ENCODE measurements around the gene GSTO1.

DNA sequence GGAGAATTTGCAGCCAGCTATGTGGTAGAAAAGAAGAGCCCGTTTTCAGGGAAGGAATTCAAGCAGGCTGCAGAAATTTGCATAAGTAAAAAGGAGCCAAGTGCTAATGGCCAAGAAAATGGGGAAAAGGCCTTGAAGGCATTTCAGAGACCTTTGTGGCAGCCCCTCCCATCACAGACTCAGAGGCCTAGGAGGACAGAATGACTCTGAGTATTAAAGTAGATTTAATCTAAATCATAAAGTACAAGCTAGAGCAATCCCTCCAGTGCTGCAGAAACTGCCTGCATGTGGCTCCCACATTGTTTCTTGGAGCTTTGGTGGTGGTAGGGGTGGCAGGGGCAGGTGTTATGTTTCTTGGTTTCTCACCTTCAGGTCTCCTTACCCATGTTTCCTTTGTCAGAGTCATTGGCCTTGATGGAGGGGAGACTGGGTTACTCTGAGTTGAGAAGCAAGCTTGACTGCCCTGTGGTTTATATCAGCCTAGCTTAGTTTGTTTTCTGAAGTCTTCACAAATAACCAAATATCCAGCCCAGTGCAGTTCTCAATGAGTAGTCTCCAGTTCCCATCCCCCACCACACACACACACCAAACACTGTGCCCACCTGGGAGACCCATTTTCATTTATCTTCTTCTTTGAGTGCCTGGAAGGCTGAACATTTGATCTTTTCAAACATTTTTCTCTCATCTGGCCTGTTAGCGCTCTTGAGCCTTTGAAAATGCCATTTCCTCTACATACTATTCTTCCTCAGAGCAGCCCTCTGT lies 49.1 kb downstream of the GSTO1 start:
- TF ChIP-seq, protein P1, sequence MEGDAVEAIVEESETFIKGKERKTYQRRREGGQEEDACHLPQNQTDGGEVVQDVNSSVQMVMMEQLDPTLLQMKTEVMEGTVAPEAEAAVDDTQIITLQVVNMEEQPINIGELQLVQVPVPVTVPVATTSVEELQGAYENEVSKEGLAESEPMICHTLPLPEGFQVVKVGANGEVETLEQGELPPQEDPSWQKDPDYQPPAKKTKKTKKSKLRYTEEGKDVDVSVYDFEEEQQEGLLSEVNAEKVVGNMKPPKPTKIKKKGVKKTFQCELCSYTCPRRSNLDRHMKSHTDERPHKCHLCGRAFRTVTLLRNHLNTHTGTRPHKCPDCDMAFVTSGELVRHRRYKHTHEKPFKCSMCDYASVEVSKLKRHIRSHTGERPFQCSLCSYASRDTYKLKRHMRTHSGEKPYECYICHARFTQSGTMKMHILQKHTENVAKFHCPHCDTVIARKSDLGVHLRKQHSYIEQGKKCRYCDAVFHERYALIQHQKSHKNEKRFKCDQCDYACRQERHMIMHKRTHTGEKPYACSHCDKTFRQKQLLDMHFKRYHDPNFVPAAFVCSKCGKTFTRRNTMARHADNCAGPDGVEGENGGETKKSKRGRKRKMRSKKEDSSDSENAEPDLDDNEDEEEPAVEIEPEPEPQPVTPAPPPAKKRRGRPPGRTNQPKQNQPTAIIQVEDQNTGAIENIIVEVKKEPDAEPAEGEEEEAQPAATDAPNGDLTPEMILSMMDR (optimal IDR thresholded peaks at IDR 0.05 in 1 of 3, IDR thresholded peaks at IDR 0.05 in 1 of 3, conservative IDR thresholded peaks at IDR 0.05 in 1 of 3; ENCODE audit: extremely low read depth in 1 of 3, insufficient read depth in 2 of 3, low read length in 3 of 3): no peak
- no peak for TF ChIP-seq EZH2 (IDR thresholded peaks at IDR 0.05; ENCODE audit: low read length)
